GM11168 (cell line): ENCODE measurements around the gene DPF1.

ENCODE experiments used
- in situ Hi-C: fragments of 300-500 bp; cut with MboI; formaldehyde crosslinking; loops from one replicate; pipeline ENCODE4 v1.12.0; 2022; ENCODE audit warnings: low sequenced_read_pairs; ENCODE audit not compliant: unreplicated experiment

Gene DPF1

DNA sequence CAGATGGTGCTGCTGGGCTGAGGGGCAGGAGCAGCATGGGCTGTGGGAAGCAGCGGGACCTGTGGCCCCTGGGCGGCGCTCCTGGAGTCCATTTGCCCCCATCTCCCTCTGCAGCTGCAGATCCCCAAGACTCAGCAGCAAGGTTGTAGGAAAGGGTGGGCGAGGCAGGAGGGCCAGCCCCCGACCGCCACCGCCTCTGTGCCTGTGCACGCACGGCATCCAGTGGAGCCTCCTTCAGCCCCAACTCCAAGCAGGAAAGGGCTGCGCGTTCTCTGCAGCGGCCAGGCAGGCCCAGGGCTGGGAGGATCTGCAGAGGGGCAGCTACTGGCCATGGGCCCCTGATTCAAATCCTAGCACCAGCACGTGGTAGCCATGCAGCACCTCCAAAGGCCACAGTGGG is 20.8 kb downstream of the DPF1 start:
- in situ Hi-C loops, result no loop called here

DNA sequence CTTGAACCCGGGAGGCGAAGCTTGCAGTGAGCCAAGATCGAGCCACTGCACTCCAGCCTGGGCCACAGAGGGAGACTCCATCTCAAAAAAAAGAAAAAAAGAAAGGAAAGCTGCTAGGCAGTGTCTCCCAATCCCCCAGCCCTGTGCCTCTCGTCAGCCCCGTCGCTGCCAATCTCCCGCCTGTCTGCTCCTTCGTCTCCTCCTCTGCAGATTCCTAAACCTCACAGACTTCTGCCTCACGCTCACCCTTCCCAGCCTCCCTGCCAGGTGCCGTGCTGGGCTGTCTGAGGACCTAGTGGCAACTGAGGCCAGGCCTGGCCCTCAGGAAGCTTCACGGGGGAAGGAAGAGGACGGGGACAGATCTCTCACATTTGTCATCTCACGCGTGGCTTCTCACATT is 21.5 kb downstream of the DPF1 start:
- in situ Hi-C loops, result no loop called here

DNA sequence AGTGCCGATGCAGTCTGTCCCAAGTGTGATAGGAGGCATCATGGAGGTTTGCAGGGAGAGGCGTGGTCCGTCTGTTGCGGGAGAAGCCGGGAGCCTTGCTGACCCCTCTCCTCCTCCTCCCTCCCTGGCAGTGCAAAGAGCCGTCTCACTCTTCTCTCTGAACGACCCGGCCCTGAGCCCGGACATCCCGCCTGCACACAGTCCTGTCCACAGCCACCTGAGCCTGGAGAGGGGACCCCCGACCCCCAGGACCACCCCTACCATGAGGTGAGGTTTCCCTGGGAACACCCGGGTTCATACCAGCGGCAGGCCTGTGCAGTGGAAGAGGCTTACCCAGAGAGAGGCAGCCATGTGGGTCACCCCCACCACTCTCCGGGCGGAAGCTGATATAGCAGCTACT is 22.3 kb downstream of the DPF1 start:
- in situ Hi-C loops, result no loop called here

DNA sequence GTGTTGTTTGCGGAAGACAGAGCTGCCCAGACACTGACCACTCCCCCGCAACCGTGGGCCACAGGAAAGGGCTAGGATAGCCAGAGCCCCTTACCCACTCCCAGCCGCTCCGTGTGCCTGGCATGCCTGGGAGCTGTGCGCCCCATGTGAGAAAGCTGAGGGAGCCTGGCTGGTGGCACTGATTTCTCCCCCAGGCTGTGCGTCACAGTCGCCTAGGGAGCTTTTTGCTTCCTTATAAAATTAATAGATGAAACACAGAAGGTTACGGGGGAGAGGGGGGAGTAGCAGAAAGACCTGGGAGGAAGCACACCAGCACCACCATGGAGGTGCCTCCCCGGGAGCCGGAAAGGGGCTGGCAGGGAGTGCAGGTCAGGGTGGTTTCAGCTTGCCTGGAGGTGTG is 24.7 kb downstream of the DPF1 start:
- in situ Hi-C loops, result no loop called here

DNA sequence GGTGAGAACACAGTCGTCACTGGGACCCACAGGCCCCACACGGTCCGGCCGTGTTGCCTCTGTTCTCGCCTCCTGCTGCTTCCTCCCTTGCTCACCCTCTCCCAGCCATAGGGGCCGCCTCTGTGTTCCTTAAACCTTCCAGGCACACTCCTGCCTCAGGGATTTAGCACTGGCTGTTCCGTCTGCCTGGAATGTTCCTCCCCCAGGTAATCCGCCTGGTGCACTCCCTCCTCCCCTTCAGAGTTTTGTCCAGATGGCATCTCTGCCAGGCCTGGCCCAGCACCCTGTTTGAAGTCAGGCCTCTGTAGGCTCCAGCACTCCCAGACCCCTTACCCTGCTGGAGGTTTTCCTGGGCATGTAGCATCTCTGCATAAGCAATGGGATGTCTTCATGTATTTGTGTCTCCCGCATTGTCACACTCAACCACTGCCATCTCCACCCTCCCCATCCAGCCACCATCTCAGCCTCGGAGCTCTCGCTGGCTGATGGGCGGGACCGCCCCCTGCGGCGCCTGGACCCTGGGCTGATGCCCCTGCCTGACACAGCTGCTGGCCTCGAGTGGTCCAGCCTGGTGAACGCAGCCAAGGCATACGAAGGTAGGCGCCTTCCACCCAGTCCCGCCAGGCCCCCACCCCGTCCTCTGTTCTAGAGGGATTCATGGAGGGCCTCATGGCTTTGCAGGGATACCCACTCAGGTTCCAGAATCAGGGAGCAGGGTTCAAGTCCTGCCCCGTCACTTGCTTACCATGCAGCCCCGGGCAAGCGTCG is 25.9 kb downstream of the DPF1 start:
- in situ Hi-C loops, result no loop called here

DNA sequence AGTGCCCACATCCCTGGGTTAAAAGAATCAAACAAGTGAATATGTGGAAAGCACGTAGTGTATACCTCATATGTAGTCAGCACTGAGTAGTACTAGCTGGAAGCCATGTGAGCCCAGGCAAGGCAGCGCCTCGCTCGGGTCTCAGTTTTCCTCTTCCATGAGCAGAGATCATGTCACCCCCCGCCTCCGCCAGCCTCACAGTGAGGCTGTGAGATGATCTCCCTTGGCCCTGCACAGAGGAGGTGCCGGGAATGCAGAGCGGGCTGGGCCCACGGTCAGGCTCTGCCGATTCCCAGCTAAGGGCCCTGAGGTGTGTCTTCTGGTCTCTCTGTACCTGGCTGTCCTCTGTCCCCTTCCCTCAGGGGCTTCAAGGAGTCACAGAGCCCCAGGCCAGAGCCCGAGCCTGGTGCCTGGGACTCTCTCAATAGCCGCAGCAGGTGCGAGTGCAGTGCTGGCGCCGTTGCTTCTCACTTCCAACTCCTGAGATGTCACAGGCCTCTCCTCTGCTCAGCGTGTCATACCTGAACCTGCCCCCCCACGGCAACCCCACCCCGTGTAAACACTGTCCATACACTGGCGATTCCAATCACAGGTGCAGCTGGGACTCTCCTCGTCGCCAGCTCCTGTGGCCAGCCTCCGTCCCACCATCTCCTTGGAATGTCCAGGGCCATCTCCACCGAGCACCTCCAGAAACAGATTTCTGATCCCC is 26.9 kb downstream of the DPF1 start:
- in situ Hi-C loops, result no loop called here

DNA sequence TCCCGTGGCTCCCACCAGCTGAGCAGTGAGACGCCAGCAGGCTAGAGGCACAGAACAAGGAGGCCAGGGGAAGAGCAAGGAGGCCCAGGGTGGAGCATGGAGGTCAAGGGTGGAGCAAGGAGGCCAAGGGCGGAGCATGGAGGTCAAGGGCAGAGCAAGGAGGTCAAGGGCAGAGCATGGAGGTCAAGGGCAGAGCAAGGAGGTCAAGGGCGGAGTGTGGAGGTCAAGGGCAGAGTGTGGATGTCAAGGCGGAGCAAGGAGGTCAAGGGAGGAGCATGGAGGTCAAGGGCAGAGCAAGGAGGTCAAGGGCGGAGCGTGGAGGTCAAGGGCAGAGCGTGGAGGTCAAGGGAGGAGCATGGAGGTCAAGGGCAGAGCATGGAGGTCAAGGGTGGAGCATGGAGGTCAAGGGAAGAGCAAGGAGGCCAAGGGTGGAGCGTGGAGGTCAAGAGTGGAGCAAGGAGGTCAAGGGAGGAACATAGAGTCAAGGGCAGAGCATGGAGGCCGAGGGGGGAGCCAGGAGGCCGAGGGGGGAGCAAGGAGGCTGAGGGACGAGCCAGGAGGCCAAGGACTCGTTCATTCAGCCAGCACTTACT is 27.7 kb downstream of the DPF1 start:
- in situ Hi-C loops, result no loop called here

DNA sequence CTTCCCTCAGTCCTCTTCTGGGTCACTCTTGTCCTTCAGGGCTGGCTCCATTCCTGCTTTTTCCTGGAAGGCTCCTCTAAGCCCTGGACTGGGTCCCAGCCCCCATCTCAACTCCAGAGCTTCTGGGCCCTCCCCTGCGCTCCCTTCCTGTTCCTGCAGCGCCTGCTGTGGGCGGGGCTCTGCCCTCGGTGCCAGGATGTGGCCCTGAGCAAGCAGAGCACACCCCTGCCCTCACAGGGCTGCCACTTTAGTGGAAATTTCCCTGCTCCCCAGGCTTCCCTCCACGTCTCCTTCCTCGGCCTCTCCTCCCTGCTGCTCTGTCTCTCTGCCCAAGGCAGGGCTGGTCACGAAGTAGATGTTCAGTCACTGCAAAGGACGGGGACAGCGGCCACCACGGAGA is 28.8 kb downstream of the DPF1 start:
- in situ Hi-C loops, result no loop called here

DNA sequence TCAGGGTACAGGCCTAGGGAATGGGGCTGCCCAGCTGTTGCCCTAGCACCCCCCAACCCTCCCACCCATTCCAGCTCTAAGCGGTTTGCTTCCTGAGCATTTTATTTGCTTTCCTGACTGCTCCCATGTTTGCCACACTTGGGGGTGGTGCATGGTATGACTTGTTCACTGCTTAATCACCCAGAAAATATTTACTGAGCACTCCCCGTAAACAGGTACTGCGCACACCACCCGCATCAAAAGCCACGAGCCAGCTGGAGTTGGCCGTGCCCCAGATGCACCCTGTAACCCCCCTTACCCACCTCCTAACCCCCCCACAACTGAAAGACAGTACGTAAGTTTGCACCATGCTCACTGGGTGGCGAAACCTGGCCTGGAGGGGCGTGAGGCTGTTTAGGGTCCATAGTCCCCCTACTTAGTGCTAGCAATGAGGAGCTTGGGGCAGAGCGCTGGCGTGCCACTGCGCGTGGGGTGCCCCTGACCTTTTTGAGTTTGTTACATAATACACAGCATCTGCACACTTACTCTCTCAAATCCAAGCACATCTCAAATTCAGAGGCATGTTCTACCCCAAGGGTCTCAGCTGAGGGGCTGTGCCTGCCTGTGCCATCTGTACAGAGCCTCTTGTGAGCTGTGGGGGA is 29.8 kb downstream of the DPF1 start:
- in situ Hi-C loops, result no loop called here

DNA sequence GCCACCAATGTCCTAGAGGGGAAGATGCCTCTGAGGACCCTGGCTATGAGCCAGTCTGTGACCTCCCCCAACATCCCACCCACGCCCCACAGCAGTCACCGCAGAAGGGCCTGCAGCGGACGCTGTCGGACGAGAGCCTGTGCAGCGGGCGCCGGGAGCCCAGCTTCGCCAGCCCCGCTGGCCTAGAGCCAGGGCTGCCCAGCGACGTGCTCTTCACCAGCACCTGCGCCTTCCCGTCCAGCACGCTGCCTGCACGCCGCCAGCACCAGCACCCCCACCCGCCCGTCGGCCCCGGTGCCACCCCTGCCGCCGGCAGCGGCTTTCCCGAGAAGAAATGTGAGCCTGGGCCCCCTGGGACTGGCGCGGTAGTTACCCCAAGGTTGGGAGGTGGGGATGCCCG is 30.6 kb downstream of the DPF1 start:
- in situ Hi-C loops, result no loop called here

DNA sequence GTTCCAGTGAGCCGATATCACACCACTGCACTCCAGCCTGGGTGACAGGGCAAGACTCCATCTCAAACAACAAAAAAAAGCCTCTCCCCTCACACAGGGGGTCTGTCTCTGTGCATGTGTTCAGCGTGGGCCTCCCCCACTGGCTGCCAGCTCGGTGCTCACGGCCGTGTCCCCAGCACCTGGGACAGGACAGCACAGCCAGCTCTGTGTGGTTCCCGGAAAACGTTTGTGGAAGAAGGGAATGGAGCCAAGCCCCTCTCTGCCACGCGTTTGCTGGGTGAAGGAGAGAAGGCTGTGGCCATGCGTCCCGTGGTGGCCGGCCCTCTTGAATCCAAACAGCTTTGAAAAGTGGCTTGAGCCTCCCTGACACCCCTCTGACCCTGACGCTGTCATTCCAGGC is 32.3 kb downstream of the DPF1 start:
- in situ Hi-C loops, result no loop called here

DNA sequence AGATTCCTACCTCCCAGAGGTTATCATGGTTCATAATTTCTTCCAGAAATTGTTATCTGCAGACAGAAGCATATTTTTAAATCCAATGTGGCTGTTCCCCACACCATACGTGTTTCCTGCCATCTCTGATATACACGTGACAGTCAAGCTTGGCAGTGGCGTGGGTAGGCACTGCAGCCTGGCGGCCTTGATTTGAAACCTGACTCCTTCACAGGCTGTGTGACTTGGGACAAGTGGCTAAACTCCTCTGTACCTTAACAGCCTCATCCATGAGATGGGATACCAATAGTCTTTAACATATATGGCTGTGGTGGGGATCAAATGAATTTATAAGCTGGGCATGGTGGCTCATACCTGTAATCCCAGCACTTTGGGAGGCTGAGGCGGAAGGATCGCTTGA is 33.2 kb downstream of the DPF1 start:
- in situ Hi-C loops, result no loop called here

DNA sequence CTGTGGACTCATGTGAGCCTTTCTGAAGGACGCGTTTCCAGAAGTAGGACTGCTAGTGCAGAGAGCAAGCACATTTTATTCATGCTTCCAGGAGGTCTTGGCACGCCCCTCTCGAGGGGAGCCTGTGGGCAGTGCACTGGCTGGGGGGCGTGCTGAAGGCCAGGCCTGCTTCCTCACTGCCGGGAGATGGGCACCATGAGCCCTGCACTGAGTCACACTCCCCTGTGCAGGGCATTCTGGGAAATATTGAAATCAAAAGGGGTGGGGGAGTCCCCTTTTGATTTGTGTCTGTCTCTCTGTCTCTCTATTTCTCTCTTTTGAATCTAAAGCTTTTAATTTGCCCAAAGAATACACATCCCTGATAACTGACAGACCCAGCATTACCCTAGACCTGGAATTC is 34.0 kb downstream of the DPF1 start:
- in situ Hi-C loops, result no loop called here

DNA sequence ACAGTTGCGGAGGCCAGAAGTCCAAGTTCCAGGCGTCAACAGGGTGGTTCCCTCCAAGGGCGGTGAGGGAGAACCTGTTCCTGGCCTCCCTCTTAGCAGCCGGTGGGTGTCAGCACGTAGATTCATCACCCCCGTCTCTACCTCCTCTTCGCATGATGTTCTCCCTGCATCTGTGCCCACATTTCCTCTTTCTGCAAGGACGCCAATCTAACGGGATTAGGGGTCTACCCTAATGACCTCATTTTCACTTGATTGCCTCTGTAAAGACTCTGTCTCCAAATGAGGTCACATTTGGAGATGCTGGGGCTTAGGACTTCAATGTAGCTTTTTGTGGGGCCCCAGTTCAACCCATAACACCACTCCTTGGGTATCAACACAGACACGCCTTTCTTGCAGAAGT is 38.5 kb downstream of the DPF1 start:
- in situ Hi-C loops, result no loop called here

DNA sequence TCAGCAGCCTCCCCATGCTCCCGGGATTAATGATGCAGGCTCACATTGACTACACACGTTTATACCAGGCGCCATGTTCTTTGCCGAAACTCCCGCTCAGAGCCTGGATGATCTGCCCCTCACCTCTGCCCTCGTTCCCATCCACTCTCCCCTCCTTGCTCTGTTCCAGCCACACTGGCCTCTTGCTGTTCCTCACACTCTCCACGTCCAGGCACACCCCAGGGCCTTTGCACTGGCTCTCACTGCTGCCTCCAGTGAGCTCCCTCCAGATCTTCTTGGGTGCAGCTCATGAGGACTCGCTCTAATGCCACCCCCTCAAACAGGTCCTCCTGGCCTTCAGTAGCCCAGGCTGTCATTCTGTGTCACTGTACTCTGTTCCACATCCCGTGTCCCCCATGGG is 39.2 kb downstream of the DPF1 start:
- in situ Hi-C loops, result no loop called here

DNA sequence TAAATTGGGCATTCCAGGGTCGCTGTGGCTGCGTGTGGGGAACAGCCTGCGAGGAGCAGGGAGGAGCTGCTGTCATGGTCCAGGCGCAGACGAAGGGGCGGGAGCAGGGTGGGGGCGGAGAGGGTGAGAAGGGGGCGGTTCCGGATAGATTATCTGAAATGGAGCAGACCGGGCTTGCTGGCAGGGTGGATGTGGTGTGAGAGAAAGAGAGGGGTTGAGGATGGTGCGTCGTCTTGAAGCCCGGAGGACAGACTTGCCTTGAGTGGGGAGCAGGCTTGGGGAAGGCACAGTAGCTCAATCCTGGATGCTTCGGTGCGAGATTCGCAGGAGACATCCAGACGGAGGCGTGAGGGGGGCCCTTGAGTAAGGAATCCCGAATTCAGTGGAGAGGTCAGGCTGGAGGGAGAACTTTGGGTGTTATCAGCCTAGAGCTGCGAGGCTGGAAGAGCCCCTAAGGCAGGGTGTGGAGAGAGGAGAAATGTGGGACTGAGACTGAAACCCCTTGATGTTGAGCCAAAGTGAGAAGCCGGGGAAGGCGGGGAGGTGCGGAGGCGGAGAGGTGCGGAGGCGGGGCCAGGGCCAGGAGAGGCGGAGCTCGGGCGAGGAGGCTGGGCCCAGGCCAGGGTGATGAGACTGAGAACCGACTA is 40.6 kb downstream of the DPF1 start:
- in situ Hi-C loops, result no loop called here

DNA sequence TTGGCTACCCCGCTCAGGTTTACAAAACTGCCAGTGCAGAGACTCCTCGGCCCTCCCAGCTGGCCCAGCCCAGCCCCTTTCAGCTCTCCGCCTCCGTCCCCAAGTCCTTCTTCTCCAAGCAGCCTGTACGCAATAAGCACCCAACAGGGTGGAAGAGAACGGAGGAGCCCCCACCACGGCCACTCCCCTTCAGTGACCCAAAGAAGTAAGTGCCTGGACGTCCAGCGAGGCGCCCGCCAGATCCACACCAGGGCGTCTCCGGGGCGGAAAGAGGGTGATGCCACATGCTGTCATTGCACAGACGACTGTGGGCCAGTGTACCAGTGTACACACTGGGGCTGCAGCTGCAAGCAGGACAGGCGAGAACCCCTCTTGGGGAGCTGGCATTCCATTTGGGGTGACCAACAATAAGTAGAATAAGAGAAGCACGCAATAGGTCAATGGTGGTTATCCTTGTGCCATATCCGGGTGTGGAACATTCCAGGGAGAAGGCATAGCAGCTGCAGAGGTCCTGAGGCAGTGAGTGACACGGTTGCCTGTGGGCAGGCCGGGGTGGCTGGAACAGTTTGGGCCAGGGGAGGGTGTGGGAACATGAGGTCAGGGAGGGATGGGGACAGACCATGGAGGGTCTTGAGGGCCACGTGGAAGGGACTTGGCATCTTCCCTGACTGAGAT is 41.3 kb downstream of the DPF1 start:
- in situ Hi-C loops, result no loop called here

DNA sequence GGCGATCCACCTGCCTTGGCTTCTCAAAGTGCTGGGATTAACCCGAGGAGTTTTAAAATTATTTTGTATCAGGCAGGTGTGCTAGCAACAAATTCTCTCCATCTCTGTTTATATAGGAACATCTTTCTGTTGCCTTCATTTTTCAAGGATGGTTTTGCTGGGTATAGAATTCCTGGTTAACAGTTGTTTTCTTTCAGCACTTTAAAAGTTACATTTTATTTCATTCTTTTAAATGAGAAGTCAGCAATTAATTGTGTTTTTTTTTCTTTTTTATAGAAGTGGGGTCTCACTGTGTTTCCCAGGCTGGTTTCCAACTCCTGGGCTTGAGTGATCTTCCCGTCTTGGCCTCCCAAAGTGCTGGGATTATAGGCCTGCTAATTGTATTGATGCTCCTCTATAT is 44.0 kb downstream of the DPF1 start:
- in situ Hi-C loops, result no loop called here

DNA sequence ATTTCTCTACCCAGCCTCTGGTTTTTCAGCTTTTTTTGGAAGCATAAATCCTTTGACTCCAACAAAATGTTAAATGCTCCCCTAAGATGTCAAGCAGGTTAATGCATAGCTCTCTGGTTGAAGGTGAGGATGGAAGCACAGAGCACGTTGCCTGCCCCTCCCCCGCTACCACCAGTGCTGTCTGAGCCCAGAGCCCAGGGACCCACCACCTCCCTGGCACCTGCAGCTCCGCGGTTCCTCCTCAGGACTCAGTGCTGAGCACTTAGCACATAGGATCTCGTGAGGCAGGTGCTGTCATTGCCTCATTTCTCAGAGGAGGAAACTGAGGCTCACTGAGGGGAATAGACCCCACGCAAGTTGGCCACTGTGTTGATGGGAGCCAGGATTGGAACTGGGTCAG is 48.6 kb downstream of the DPF1 start:
- in situ Hi-C loops, result no loop called here
